ENCODE measurements around the gene GPC5.

The GPC5 gene

GRCh38 chr13:91721413-91721812 is 323.0 kb downstream of the GPC5 start:
- H3K4me3 ChIP-seq (ENCODE audit: low read depth, low read length): no peak overlapping the region
- in situ Hi-C loops (cut with HindIII; ENCODE audit: low sequenced_read_pairs): no loop called here
- TF ChIP-seq CTCF (IDR thresholded peaks at IDR 0.05; ENCODE audit: low read depth, low read length): no peak
- DNase-seq (ENCODE audit: low read depth, low spot score): no peak

GRCh38 chr13:91722267-91722884 is 324.0 kb downstream of the GPC5 start:
- H3K4me3 ChIP-seq (ENCODE audit: low read depth, low read length): no peak overlapping the region
- TF ChIP-seq CTCF (IDR thresholded peaks at IDR 0.05; ENCODE audit: low read depth, low read length): peak; percentile 48
- DNase-seq (ENCODE audit: low read depth, low spot score): peak; percentile 49
- in situ Hi-C loops (cut with HindIII; ENCODE audit: low sequenced_read_pairs): no loop called here

- in situ Hi-C loops (cut with HindIII; ENCODE audit: low sequenced_read_pairs): no loop called here
- TF ChIP-seq CTCF (IDR thresholded peaks at IDR 0.05; ENCODE audit: low read depth, low read length): no peak
- no peak for DNase-seq (ENCODE audit: low read depth, low spot score)
- no peak overlapping the region for H3K4me3 ChIP-seq (ENCODE audit: low read depth, low read length)
Measured at GRCh38 chr13:91724591-91724990, 326.2 kb downstream of the GPC5 start.

GRCh38 chr13:91725646-91726045 is 327.2 kb downstream of the GPC5 start:
- no peak overlapping the region for H3K4me3 ChIP-seq (ENCODE audit: low read depth, low read length)
- in situ Hi-C loops (cut with HindIII; ENCODE audit: low sequenced_read_pairs): no loop called here
- no peak for DNase-seq (ENCODE audit: low read depth, low spot score)
- TF ChIP-seq CTCF (IDR thresholded peaks at IDR 0.05; ENCODE audit: low read depth, low read length): no peak

- no peak for TF ChIP-seq CTCF (IDR thresholded peaks at IDR 0.05; ENCODE audit: low read depth, low read length)
- in situ Hi-C loops (cut with HindIII; ENCODE audit: low sequenced_read_pairs): no loop called here
Measured at GRCh38 chr13:91726671-91727070, 328.2 kb downstream of the GPC5 start.

GRCh38 chr13:91729859-91730258 is 331.4 kb downstream of the GPC5 start:
- no peak overlapping the region for H3K4me3 ChIP-seq (ENCODE audit: low read depth, low read length)
- TF ChIP-seq CTCF (IDR thresholded peaks at IDR 0.05; ENCODE audit: low read depth, low read length): no peak
- no peak for DNase-seq (ENCODE audit: low read depth, low spot score)
- in situ Hi-C loops (cut with HindIII; ENCODE audit: low sequenced_read_pairs): no loop called here

More at GRCh38 chr13:91726671-91727070, 328.2 kb downstream of the GPC5 start:
- H3K4me3 ChIP-seq (ENCODE audit: low read depth, low read length): no peak overlapping the region
- no peak for DNase-seq (ENCODE audit: low read depth, low spot score)
